Measurements from ENCODE around the gene SRGAP1.
A peak's percentile ranks its signal among the peaks of the same experiment; 100 is the strongest.
"Not testable (repeated sequence)": the region's sequence is repeated elsewhere in the genome, so short reads cannot be mapped to it uniquely, and the experiment has no call there.

The SRGAP1 gene

GRCh38 chr12:63876980-63877379 lies 32.5 kb downstream of the SRGAP1 start:
- Mint-ChIP-seq H3K27me3 (ENCODE audit: low read depth, poor library complexity) (no peaks in the 10 kb centered on the region), H3K36me3 (ENCODE audit: low read depth) (no peaks in the 10 kb centered on the region), H3K4me3 (no peak overlapping the region), H3K4me1 (no peaks in the 10 kb centered on the region), H3K9me3 (no peaks in the 10 kb centered on the region), H3K27ac (no peak overlapping the region)
- no peak for TF ChIP-seq CTCF (IDR thresholded peaks at IDR 0.05)
- no peak for DNase-seq

- no peaks in the 10 kb centered on the region for H3K36me3 Mint-ChIP-seq (ENCODE audit: low read depth)
- no peaks in the 10 kb centered on the region for H3K4me1 Mint-ChIP-seq
- no peak for DNase-seq
- no peaks in the 10 kb centered on the region for H3K27me3 Mint-ChIP-seq (ENCODE audit: low read depth, poor library complexity)
- no peak overlapping the region for H3K27ac Mint-ChIP-seq
- H3K9me3 Mint-ChIP-seq: no peaks in the 10 kb centered on the region
- no peak overlapping the region for H3K4me3 Mint-ChIP-seq
- TF ChIP-seq CTCF (IDR thresholded peaks at IDR 0.05): no peak
Observed at GRCh38 chr12:63877693-63878092, 33.2 kb downstream of the SRGAP1 start.

- H3K9me3 Mint-ChIP-seq; H3K4me3 Mint-ChIP-seq; H3K4me1 Mint-ChIP-seq; H3K27me3 Mint-ChIP-seq (ENCODE audit: low read depth, poor library complexity); DNase-seq; H3K27ac Mint-ChIP-seq; H3K36me3 Mint-ChIP-seq (ENCODE audit: low read depth): not testable (repeated sequence)
Observed at GRCh38 chr12:63880235-63880634, 35.7 kb downstream of the SRGAP1 start.

- no peak for DNase-seq
- no peaks in the 10 kb centered on the region for H3K9me3 Mint-ChIP-seq
- no peak for TF ChIP-seq CTCF (IDR thresholded peaks at IDR 0.05)
- no peak overlapping the region for H3K4me3 Mint-ChIP-seq
- H3K27ac Mint-ChIP-seq: peak overlapping the region; percentile 11
- H3K4me1 Mint-ChIP-seq: no peaks in the 10 kb centered on the region
- peaks cover 6% of the 10 kb centered on the region for H3K36me3 Mint-ChIP-seq (ENCODE audit: low read depth)
- no peaks in the 10 kb centered on the region for H3K27me3 Mint-ChIP-seq (ENCODE audit: low read depth, poor library complexity)
Observed at GRCh38 chr12:63880742-63881263, 36.3 kb downstream of the SRGAP1 start.

- Mint-ChIP-seq H3K27me3 (ENCODE audit: low read depth, poor library complexity) (no peaks in the 10 kb centered on the region), H3K9me3 (no peaks in the 10 kb centered on the region), H3K27ac (no peak overlapping the region), H3K36me3 (ENCODE audit: low read depth) (peaks cover 6% of the 10 kb centered on the region), H3K4me1 (no peaks in the 10 kb centered on the region), H3K4me3 (no peak overlapping the region)
- TF ChIP-seq CTCF (IDR thresholded peaks at IDR 0.05): no peak
- peak; percentile 47 for DNase-seq
Observed at GRCh38 chr12:63882844-63883243, 38.3 kb downstream of the SRGAP1 start.

- Mint-ChIP-seq H3K4me3 (no peak overlapping the region), H3K27me3 (ENCODE audit: low read depth, poor library complexity) (no peaks in the 10 kb centered on the region), H3K4me1 (no peaks in the 10 kb centered on the region), H3K27ac (no peak overlapping the region), H3K9me3 (no peaks in the 10 kb centered on the region), H3K36me3 (ENCODE audit: low read depth) (peaks cover 6% of the 10 kb centered on the region)
- no peak for TF ChIP-seq CTCF (IDR thresholded peaks at IDR 0.05)
- DNase-seq: no peak
Observed at GRCh38 chr12:63885401-63885800, 40.9 kb downstream of the SRGAP1 start.
